Osteocyte (in vitro differentiated cells): ENCODE results near the gene FKBP15. TPM values are rescaled to one million over a fixed set of nuclear protein-coding genes. Genes with fewer than 3 reads are reported as not detected.
"Not testable (repeated sequence)": the region's sequence is repeated elsewhere in the genome, so short reads cannot be mapped to it uniquely, and the experiment has no call there.

ENCODE experiments used
- DNase-seq: peaks from one replicate; pipeline ENCODE4 v3.0.0; 2021; ENCODE audit warnings: mixed read lengths; ENCODE audit not compliant: unreplicated experiment; ENCODE audit errors: extremely low spot score
- H3K27ac Mint-ChIP-seq: one replicate; pipeline ENCODE4 v1.8.0; 2021; ENCODE audit warnings: mild to moderate bottlenecking, mixed read lengths; ENCODE audit not compliant: unreplicated experiment
- H3K27me3 Mint-ChIP-seq: one replicate; pipeline ENCODE4 v1.8.0; 2021; ENCODE audit warnings: mixed read lengths; ENCODE audit not compliant: unreplicated experiment
- H3K36me3 Mint-ChIP-seq: one replicate; pipeline ENCODE4 v1.8.0; 2021; ENCODE audit warnings: mixed read lengths; ENCODE audit not compliant: unreplicated experiment
- H3K4me1 Mint-ChIP-seq: one replicate; pipeline ENCODE4 v1.8.0; 2021; ENCODE audit warnings: mixed read lengths; ENCODE audit not compliant: unreplicated experiment
- H3K4me3 Mint-ChIP-seq: one replicate; pipeline ENCODE4 v1.8.0; 2021; ENCODE audit warnings: mild to moderate bottlenecking, moderate library complexity, mixed read lengths; ENCODE audit not compliant: unreplicated experiment
- H3K9me3 Mint-ChIP-seq: one replicate; pipeline ENCODE4 v1.8.0; 2021; ENCODE audit warnings: mixed read lengths; ENCODE audit not compliant: unreplicated experiment
- total RNA-seq: library from RNA; stranded (reverse); gene quantifications from 2 replicates; pipeline ENCODE4 v1.2.1, GENCODE V29; 2021
- TF ChIP-seq, protein P1 (sequence below): fragments of 200-600 bp; sonication (generic); IDR thresholded peaks from 2 replicates; pipeline ENCODE4 v1.5.0; 2021; ENCODE audit warnings: antibody characterized with exemption, mild to moderate bottlenecking, moderate library complexity

FKBP15 gene
- total RNA-seq, 1 donor from 2014 or later, result 31.9 TPM

DNA sequence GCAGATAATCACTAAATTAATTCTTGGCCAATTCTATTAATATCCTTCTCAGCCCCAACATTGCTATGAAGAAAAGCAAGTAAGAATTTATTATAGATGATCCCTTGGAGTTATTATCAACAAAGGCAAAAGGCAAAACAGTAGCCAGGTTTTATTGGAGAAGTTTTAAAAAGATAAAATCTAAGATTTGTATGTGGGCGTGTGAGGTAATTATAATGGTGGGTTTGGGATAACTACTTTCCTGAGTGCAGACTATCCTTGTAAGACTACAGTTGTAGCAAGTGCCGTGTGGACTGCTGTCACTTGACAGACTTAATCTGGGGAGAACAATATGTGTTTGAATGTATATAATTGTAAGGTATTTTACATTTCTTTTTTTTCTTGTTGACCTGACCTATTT, 23.5 kb upstream of the FKBP15 start:
- no peak for DNase-seq
- Mint-ChIP-seq H3K4me1 (no peaks in the 10 kb centered on the region), H3K9me3 (peaks cover 3% of the 10 kb centered on the region), H3K27me3 (no peaks in the 10 kb centered on the region), H3K27ac (no peak overlapping the region), H3K4me3 (no peak overlapping the region), H3K36me3 (peaks cover 8% of the 10 kb centered on the region)
- TF ChIP-seq, protein P1, sequence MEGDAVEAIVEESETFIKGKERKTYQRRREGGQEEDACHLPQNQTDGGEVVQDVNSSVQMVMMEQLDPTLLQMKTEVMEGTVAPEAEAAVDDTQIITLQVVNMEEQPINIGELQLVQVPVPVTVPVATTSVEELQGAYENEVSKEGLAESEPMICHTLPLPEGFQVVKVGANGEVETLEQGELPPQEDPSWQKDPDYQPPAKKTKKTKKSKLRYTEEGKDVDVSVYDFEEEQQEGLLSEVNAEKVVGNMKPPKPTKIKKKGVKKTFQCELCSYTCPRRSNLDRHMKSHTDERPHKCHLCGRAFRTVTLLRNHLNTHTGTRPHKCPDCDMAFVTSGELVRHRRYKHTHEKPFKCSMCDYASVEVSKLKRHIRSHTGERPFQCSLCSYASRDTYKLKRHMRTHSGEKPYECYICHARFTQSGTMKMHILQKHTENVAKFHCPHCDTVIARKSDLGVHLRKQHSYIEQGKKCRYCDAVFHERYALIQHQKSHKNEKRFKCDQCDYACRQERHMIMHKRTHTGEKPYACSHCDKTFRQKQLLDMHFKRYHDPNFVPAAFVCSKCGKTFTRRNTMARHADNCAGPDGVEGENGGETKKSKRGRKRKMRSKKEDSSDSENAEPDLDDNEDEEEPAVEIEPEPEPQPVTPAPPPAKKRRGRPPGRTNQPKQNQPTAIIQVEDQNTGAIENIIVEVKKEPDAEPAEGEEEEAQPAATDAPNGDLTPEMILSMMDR, result no peak

- no peak for DNase-seq
- no peaks in the 10 kb centered on the region for H3K9me3 Mint-ChIP-seq
- H3K36me3 Mint-ChIP-seq, result peaks cover 2% of the 10 kb centered on the region
These were observed 20.1 kb upstream of the FKBP15 start for GRCh38 chr9:113241161-113241560.

GRCh38 chr9:113238859-113239232, 17.8 kb upstream of the FKBP15 start:
- no peaks in the 10 kb centered on the region for H3K27me3 Mint-ChIP-seq
- TF ChIP-seq, protein P1, result no peak
- H3K4me3 Mint-ChIP-seq, result no peak overlapping the region
- no peak for DNase-seq
- no peak overlapping the region for H3K27ac Mint-ChIP-seq
- peaks cover 2% of the 10 kb centered on the region for H3K36me3 Mint-ChIP-seq
- peaks cover 2% of the 10 kb centered on the region for H3K4me1 Mint-ChIP-seq
- H3K9me3 Mint-ChIP-seq, result no peaks in the 10 kb centered on the region

More at GRCh38 chr9:113241161-113241560, 20.1 kb upstream of the FKBP15 start:
- H3K27me3 Mint-ChIP-seq, result no peaks in the 10 kb centered on the region
- TF ChIP-seq, protein P1, result no peak
- H3K27ac Mint-ChIP-seq, result no peak overlapping the region
- H3K4me3 Mint-ChIP-seq, result no peak overlapping the region
- H3K4me1 Mint-ChIP-seq, result no peaks in the 10 kb centered on the region

DNA sequence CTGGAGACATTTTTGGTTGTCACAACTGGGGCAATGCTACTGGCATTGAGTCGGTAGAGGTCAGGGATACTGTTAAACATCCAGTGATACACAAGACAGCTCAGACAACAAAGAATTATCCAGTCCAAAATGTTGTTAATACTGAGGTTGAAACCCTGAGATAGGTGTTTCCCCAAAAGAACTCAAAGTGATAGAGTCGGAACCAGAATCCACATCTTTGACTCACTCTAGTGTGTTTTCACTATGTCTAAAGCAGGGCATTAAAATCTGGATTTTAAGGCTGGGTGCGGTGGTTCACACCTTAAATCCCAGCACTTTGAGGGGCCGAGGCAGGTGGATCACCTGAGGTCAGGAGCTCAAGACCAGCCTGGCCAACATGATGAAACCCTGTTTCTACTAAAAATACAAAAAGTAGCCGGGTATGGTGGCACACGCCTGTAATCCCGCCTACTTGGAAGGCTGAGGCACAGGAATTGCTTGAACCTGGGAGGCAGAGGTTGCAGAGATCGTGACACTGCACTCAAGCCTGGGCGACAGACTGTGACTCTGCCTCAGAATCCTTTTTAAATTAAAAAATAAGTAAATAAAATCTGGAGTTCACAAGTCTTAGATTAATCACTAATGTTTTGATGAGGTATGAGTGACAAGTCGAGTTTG, 17.3 kb upstream of the FKBP15 start:
- Mint-ChIP-seq H3K36me3 (peaks cover 2% of the 10 kb centered on the region), H3K4me3 (no peak overlapping the region), H3K27me3 (no peaks in the 10 kb centered on the region), H3K4me1 (peaks cover 7% of the 10 kb centered on the region), H3K9me3 (no peaks in the 10 kb centered on the region), H3K27ac (no peak overlapping the region)
- TF ChIP-seq, protein P1, result no peak
- DNase-seq, result no peak

DNA sequence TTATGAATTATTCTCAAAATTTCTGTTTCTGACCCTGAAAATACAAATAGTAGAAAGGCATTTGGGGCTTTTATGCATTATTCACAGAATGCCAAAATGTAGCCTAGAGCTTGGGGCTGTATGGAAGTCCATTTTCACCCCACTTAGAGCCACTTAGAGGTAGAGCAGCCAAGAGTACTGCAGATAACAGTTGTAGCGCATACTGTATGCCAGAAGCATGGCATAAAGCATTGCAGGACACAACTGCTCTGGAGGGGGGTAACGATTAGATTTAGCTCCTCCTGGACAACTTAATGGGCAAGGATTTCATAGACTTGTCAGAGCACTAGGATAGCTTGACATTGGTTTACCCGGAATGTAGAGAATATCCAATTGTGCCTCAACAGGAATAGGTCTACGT, 15.9 kb upstream of the FKBP15 start:
- no peaks in the 10 kb centered on the region for H3K9me3 Mint-ChIP-seq
- H3K36me3 Mint-ChIP-seq, result peaks cover 1% of the 10 kb centered on the region
- TF ChIP-seq, protein P1, result no peak
- DNase-seq, result no peak
- H3K4me3 Mint-ChIP-seq, result no peak overlapping the region
- peaks cover 16% of the 10 kb centered on the region for H3K4me1 Mint-ChIP-seq
- H3K27me3 Mint-ChIP-seq, result no peaks in the 10 kb centered on the region
- no peak overlapping the region for H3K27ac Mint-ChIP-seq

DNA sequence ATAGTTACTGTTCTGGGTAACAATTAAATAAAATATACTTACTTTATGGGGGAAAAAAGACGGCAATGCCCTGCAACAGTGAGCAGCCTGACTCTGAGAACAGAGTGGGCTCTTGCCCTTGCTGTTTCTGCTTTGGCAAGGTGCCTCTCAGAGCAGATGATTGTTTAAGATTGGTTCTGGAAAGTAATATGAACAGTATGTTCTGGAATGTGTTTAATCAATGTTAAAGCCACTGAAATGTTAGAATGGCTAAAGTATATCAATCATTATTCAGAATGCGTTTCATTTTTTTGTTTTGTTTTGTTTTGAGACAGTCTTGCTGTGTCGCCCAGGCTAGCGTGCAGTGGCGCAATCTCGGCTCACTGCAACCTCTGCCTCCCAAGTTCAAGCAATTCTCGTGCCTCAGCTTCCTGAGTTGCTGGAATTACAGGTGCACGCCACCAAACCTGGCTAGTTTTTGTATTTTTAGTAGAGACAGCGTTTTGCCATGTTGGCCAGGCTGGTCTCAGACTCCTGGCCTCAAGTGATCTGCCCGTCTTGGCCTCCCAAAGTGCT, 14.7 kb upstream of the FKBP15 start:
- H3K27me3 Mint-ChIP-seq, H3K27ac Mint-ChIP-seq, H3K36me3 Mint-ChIP-seq, DNase-seq, H3K9me3 Mint-ChIP-seq, H3K4me3 Mint-ChIP-seq: not testable (repeated sequence)
- H3K4me1 Mint-ChIP-seq, result peaks cover 16% of the 10 kb centered on the region
